Sigmoid colon (tissue), 7 donors: ENCODE measurements around the gene STYXL2. TPM values are rescaled to one million over a fixed set of nuclear protein-coding genes. Genes with fewer than 3 reads are reported as not detected.

Experiments
- DNase-seq: peaks from one replicate; pipeline ENCODE4 v3.0.0-alpha.2; 2019
- H3K27ac ChIP-seq, 4 donors: fragments of 200-600 bp; sonication (generic); one replicate each; pipeline ENCODE4 v1.5.1; 2016 to 2019; ENCODE audit warnings: mild to moderate bottlenecking in 1 of 4
- H3K27me3 ChIP-seq, 3 donors: fragments of 200-600 bp; sonication (generic); one replicate each; pipeline ENCODE4 v1.5.1; 2019; ENCODE audit warnings: mild to moderate bottlenecking in 1 of 3
- H3K36me3 ChIP-seq, 4 donors: fragments of 200-600 bp; sonication (generic); one replicate each; pipeline ENCODE4 v1.5.1; 2016 to 2019
- H3K4me1 ChIP-seq, 4 donors: fragments of 200-600 bp; sonication (generic); one replicate each; pipeline ENCODE4 v1.5.1; 2017 to 2019
- H3K4me3 ChIP-seq, 4 donors: fragments of 200-600 bp; sonication (generic); one replicate each; pipeline ENCODE4 v1.5.1; 2017 to 2019; ENCODE audit warnings: mild to moderate bottlenecking in 2 of 4, moderate library complexity in 1 of 4
- H3K9me3 ChIP-seq, 4 donors: fragments of 200-600 bp in 3 of 4; sonication (generic) in 3 of 4; one replicate each; pipeline versions ENCODE4 v1.5.1 to v1.6.1; 2013 to 2019
- EP300 ChIP-seq, 4 donors: sonication (generic); formaldehyde crosslinking; IDR thresholded peaks; one replicate each; pipeline ENCODE4 v1.6.1; 2017; ENCODE audit warnings: antibody characterized with exemption in 4 of 4
- POLR2A ChIP-seq, 2 donors: fragments of 450-650 bp; IDR thresholded peaks; one replicate each; pipeline ENCODE4 v1.6.1; 2016; ENCODE audit warnings: antibody characterized with exemption in 2 of 2, mild to moderate bottlenecking in 2 of 2, moderate library complexity in 2 of 2
- POLR2AphosphoS5 ChIP-seq, 4 donors: sonication (generic); formaldehyde crosslinking; IDR thresholded peaks; one replicate each; pipeline ENCODE4 v1.6.1; 2017; ENCODE audit warnings: antibody characterized with exemption in 4 of 4
- whole genome bisulfite sequencing, 2 donors: extraction: QIAGEN DNeasy Blood & Tissue Kit; methylation state at CpG; one replicate each; pipeline ENCODE4 v1.1.7; 2013; 5-methylcytosine and 5-hydroxymethylcytosine counted together
- intact Hi-C: fragments of 100-400 bp; cut with DNase I; formaldehyde crosslinking; loops from one replicate; pipeline ENCODE4 v1.15.1; 2023
- polyA plus RNA-seq, 3 donors: library from polyadenylated mRNA; stranded (reverse); fragments of 200-250 nt; gene quantifications; one replicate each; pipeline ENCODE4 v1.2.3, GENCODE V29; 2013
- total RNA-seq, 4 donors: library from RNA; depleted of rRNA; stranded (reverse); fragments of >200 nt; gene quantifications; one replicate each; pipeline ENCODE4 v1.1.0, GENCODE V29; 2016
- TF ChIP-seq, protein P1 (sequence below), 4 experiments: fragments of 450-650 bp in 3 of 4; fragments of 200-600 bp in 1 of 4; IDR thresholded peaks; one replicate each; pipeline ENCODE4 v1.5.1; 2016 to 2019; ENCODE audit warnings: antibody characterized with exemption in 4 of 4, mild to moderate bottlenecking in 3 of 4, moderate library complexity in 2 of 4
- donor health status: healthy with polysubstance abuse.
- donor health status: Bipolar disorder and iron deficiency.
- donor health status: healthy.

The STYXL2 gene
- total and polyA plus RNA-seq, 7 donors: 0.01 to 0.23 (median 0.16) TPM; not detected in 4

DNA sequence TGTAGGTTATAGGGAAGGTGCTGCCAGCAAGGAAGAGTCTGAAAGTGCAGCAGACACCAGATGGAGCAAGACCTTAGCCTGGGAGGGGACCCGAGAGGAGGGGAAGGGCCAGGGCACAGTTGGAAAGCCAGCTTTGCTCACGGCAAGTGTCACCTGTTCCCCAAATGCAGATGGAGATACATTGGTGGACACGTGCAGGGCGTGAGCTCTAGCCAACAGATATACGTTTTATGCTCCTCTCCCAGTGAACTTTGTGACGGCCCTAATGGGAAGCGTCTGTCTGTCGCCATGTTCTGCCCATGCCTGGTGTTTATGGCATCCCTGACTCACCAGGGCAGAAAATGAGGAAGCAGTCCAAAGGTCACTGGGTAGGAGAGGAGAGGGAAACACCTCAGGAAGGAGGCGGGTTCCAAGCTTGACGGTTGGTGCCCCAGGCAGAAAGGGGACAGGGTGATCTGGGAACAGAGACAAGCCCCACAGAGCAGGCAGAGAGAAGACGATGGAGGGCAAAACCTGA is 11.3 kb upstream of the STYXL2 start:
- TF ChIP-seq, protein P1, sequence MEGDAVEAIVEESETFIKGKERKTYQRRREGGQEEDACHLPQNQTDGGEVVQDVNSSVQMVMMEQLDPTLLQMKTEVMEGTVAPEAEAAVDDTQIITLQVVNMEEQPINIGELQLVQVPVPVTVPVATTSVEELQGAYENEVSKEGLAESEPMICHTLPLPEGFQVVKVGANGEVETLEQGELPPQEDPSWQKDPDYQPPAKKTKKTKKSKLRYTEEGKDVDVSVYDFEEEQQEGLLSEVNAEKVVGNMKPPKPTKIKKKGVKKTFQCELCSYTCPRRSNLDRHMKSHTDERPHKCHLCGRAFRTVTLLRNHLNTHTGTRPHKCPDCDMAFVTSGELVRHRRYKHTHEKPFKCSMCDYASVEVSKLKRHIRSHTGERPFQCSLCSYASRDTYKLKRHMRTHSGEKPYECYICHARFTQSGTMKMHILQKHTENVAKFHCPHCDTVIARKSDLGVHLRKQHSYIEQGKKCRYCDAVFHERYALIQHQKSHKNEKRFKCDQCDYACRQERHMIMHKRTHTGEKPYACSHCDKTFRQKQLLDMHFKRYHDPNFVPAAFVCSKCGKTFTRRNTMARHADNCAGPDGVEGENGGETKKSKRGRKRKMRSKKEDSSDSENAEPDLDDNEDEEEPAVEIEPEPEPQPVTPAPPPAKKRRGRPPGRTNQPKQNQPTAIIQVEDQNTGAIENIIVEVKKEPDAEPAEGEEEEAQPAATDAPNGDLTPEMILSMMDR (IDR thresholded peaks at IDR 0.05): no peak
- TF ChIP-seq EP300 (IDR thresholded peaks at IDR 0.05): no peak
- peak in 1 of 2 donors; percentile 61 for TF ChIP-seq POLR2A (IDR thresholded peaks at IDR 0.05)
- TF ChIP-seq POLR2AphosphoS5 (IDR thresholded peaks at IDR 0.05): no peak
- no peaks in the 10 kb centered on the region for H3K9me3 ChIP-seq
- intact Hi-C loops: no loop called here
- H3K27me3 ChIP-seq: peaks cover 0 to 10% (median 0%) of the 10 kb centered on the region in 3 donors
- H3K36me3 ChIP-seq: no peaks in the 10 kb centered on the region
- WGBS, 2 donors: 13 to 66% methylated on average over 11 of the region's 11 CpGs
- no peak overlapping the region for H3K4me3 ChIP-seq
- no peak for DNase-seq
- H3K4me1 ChIP-seq: no peaks in the 10 kb centered on the region
- H3K27ac ChIP-seq: no peak overlapping the region

DNA sequence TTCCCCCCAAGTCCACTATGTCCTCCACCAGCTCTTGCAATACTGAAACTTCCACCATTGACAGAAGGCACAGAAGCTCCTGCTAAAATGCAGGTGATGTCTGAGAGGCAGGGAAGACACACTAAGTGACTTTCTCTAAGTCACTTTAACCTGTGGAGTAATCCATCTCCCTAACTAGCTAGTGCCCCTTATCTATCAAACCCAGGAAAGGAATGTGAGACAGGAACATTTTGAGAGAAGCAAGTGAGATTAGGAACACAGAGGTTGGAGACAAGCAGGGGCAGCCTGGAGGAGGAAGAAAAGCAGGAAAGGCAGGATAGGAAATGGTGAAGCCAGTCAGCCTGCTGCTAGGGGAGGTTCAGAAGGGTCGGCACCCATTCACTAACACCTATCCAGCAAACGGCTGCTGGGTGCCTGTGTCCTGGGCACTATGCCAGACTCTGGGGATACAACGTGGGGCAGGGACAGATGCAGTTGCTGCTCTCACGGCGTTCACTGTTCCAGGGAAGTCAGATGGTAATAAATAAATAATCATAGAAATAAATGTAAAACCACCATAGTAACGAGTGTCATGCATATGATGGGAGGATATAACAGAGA is 10.7 kb upstream of the STYXL2 start:
- H3K27me3 ChIP-seq: peaks cover 0 to 10% (median 0%) of the 10 kb centered on the region in 3 donors
- H3K27ac ChIP-seq: peak overlapping the region in 1 of 4 donors; percentile 46
- WGBS, 2 donors: 10 to 43% methylated on average over 6 of the region's 6 CpGs
- H3K4me1 ChIP-seq: no peaks in the 10 kb centered on the region
- H3K9me3 ChIP-seq: no peaks in the 10 kb centered on the region
- intact Hi-C loops: no loop called here
- no peak for DNase-seq
- H3K4me3 ChIP-seq: no peak overlapping the region
- TF ChIP-seq POLR2AphosphoS5 (IDR thresholded peaks at IDR 0.05) (no peak), EP300 (IDR thresholded peaks at IDR 0.05) (no peak), POLR2A (IDR thresholded peaks at IDR 0.05) (peak in 1 of 2 donors; percentile 2)
- TF ChIP-seq, protein P1 (IDR thresholded peaks at IDR 0.05): no peak
- H3K36me3 ChIP-seq: no peaks in the 10 kb centered on the region

DNA sequence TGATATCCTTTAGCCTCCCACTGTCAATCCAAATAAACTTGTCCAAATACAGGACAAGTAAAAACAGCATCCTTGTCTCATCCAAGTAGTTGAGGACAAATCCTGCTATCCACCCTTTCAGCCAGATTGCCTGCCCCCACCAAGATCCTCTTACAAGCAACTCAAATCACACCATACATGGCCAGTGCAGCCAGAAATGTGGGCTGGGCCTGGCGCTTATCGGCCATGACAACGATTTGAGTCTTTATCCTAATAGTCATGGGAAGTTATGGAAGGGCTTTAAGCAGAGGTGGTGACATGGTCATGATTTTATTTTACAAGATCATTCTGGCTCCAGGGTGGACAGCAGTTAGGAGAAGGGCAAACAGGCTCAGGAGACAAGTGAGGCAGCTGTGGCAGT is 10.0 kb upstream of the STYXL2 start:
- 76 to 98% methylated on average over 3 of the region's 3 CpGs for WGBS, 2 donors
- H3K36me3 ChIP-seq: no peaks in the 10 kb centered on the region

DNA sequence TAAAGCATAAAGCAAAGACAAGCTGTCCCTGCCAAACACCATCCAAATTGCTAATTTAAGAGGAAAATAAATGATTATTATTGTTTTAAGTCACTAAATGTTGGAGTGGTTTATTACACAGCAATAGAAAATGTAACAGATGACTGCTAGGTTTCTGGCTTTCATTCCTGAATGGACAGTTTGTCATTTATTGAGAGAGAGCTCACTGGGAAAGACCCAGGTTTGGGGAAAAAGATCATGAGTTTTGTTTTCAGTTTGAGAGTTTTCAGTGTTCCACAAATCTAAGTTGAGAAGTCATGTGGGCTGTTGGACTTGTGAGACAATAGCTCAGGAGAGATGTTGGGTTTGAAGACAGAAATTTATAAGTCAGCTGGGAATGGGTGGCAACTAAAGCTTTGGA is 9.1 kb upstream of the STYXL2 start:
- H3K27me3 ChIP-seq: peaks cover 0 to 10% (median 0%) of the 10 kb centered on the region in 3 donors
- no peak overlapping the region for H3K27ac ChIP-seq
- H3K4me3 ChIP-seq: no peak overlapping the region
- no peaks in the 10 kb centered on the region for H3K9me3 ChIP-seq
- intact Hi-C loops: no loop called here
- TF ChIP-seq, protein P1 (IDR thresholded peaks at IDR 0.05): no peak
- TF ChIP-seq EP300 (IDR thresholded peaks at IDR 0.05): no peak
- TF ChIP-seq POLR2AphosphoS5 (IDR thresholded peaks at IDR 0.05): no peak
- no peak for TF ChIP-seq POLR2A (IDR thresholded peaks at IDR 0.05)
- no peak for DNase-seq
- no peaks in the 10 kb centered on the region for H3K36me3 ChIP-seq
- no peaks in the 10 kb centered on the region for H3K4me1 ChIP-seq

More for the DNA sequence above, 10.0 kb upstream of the STYXL2 start:
- Histone ChIP-seq H3K4me1 (no peaks in the 10 kb centered on the region), H3K4me3 (no peak overlapping the region), H3K9me3 (no peaks in the 10 kb centered on the region), H3K27me3 (peaks cover 0 to 10% (median 0%) of the 10 kb centered on the region in 3 donors), H3K27ac (peak overlapping the region in 1 of 4 donors; percentile 46)
- DNase-seq: no peak
- intact Hi-C loops: no loop called here
- TF ChIP-seq POLR2A (IDR thresholded peaks at IDR 0.05): no peak
- TF ChIP-seq EP300 (IDR thresholded peaks at IDR 0.05): no peak
- TF ChIP-seq, protein P1 (IDR thresholded peaks at IDR 0.05): no peak
- no peak for TF ChIP-seq POLR2AphosphoS5 (IDR thresholded peaks at IDR 0.05)
